KG1 (cell line): ENCODE measurements around the gene IRX6.

Experiments
- DNase-seq: peaks from one replicate; lab custom pipeline; 2025; lab: John Stamatoyannopoulos, UW

IRX6 gene

DNA sequence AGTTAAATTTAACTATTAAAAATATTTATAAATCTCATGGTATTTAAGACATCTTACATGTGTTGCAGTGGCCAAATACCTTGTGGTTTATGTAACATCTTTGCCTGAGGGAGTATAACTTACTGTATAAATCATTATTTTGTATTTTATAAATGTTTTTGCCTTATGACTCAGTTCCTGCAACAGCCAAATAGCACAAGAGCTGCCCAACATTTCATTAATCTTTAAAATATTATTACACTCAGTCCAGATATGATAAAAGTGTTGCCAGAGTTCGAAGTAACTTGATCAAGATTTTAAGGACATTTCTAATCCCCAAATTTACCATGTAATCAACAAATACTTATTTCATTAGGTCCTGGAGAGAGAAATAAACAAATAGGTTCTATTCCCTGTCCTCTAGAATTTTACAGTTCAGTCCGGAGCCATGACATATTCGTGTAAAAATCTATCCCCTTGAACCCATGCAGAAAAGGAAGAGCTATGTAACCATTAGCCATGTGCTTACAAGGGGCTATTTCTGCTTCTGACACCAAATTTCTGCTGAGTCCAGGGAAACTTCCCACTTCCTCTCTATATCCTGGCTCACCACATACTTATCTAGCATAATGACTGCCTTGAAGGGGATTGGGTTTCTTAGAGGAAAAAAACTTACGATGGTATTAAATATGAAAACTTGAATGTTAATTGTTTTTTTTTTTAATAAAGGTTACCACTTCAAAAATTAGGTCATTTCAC, 44.0 kb downstream of the IRX6 start:
- no peak for DNase-seq

DNA sequence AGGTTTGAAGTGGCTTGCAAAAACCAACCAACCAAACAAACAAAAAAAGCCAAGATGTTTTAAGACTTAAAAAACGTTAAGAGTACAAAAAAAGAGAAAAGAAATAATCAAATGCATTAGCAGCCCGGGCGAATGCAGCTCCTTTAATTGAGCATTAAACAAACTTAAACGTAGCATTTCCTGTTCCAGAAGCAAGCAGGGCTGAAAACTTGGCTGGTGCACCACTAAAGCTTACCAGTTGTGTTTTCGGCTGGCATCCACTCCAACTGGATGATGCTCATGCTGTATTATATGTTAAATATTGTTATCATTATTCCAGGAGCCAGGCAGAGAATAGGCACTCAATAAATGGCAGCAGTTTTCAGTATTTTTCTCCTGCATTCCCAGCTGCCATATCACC, 45.1 kb downstream of the IRX6 start:
- DNase-seq: no peak

DNA sequence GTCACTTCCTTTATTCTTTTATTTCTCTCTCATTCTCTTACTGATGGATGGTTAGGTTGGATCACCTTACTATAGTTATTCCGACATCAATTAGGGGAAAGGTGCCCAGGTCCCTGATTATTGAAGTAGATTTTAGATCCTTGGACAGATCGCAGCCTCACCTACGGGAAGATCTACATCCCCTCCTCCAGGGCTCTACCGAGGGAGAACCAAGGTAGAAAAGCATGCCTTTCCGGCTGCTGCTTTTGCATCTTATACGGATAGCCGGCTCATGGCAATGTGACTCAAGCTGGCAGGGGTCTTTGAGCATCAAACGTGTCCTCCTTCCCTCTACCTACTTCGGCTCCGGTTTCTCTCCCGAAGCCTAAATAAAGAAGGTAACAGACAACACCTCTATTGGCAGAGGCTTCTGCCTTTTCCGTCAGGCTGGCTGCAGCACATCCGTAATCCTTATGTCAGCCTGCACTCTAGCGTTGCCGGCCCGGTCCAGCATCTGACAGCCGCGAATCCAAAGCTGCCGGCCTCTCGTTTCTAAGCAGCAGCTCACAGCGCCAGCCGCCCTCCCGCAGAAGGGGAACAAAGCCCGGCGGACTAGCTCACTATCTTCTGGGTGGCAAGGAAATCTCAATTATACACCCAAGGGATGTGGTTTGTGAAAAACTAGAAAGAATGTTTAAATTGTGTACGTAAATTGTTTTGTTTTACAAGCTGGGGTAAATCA, 46.9 kb downstream of the IRX6 start:
- no peak for DNase-seq

- no peak for DNase-seq
Observed at GRCh38 chr16:55372792-55373488, 48.9 kb downstream of the IRX6 start.

- DNase-seq: no peak
Observed at GRCh38 chr16:55373489-55373832, 49.5 kb downstream of the IRX6 start.

DNA sequence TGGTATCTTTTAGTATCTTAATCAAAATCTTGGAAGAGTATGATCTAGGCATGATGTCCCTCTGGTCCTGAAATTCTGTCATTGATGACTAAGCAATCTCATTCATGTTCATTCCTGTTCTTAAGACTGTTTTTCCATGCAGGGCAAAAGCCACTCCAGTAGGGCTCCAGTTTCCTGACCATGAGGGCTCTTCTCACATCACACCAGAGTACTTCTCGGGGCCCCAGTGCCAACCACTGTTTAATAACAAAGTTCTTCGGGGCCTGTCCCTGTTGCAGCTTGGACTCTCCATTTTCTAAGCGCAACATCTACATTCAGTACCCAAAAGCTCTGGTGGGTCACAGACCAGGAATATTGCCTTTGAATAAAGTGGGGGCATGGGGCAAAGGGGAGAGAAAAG, 52.0 kb downstream of the IRX6 start:
- DNase-seq: no peak

DNA sequence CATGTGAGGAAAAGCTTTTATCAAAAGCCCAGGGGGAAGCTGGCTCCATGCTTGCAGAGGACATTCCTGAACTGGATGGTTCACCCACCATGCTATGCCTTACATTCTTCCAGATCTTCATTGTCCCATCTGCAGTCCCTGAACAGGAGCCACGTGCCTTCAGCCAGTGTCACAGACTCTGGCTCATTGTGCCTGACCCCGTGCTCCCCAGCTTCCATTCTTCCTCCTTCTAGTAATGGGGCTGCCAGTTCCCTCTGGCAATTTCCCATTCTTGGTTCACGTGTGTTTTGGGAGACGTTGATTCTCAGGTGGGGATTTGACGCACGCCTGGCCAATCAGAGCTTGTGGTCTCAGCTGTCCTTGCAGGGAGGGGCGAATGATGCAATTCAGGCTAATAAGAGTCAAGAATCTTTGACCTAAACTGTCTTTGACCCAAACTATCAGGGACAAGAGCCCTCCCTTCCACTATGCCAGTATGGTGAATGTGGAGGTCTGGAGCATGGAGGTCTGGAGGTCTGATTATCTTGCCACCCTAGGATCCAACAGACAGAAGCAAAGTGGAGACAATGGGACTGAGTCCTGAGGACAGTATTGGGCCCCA, 52.7 kb downstream of the IRX6 start:
- DNase-seq: no peak

GRCh38 chr16:55377840-55378239, 53.8 kb downstream of the IRX6 start:
- DNase-seq: no peak

DNA sequence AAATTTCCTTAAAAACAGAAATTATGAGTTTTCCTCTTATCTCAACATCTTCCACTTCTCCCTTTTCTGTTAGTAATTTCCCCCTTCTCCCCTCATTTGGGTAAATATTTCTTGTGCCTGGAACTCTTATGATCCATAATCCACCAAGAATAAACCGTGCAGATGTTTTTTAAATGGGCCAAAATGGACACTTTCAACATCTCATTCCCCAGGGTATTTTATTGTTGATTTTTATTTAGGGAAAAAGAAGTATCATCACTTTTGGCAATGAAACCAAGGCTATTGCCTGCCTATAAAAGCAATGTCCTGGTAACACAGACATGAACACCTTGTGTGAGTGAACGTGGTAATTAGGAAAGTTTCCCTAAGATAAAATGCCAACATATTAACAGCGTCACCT, 54.6 kb downstream of the IRX6 start:
- no peak for DNase-seq

GRCh38 chr16:55379371-55379770, 55.4 kb downstream of the IRX6 start:
- DNase-seq: no peak

GRCh38 chr16:55379876-55380390, 55.9 kb downstream of the IRX6 start:
- DNase-seq: no peak
